Epithelial cell of proximal tubule (primary cell): Measurements from ENCODE around the gene PTPRC. TPM values are rescaled to one million over a fixed set of nuclear protein-coding genes. Genes with fewer than 3 reads are reported as not detected.
A peak's percentile ranks its signal among the peaks of the same experiment; 100 is the strongest.

ENCODE experiments used
- DNase-seq: peaks from one replicate; pipeline ENCODE4 v3.0.0-alpha.2; 2011; ENCODE audit warnings: low read depth
- H3K4me3 ChIP-seq: 2 replicates; pipeline ENCODE4 v1.5.1; 2011; ENCODE audit warnings: low read depth, mild to moderate bottlenecking, low read length
- CTCF ChIP-seq: conservative IDR thresholded peaks from 2 replicates; pipeline ENCODE4 v1.5.1; 2012; ENCODE audit warnings: low read depth, mild to moderate bottlenecking, low read length
- total RNA-seq: library from RNA; depleted of rRNA; stranded (reverse); fragments of >200 nt; gene quantifications from 2 replicates; pipeline ENCODE4 v1.2.3, GENCODE V29; 2015

Gene PTPRC
- total RNA-seq, 1 donor from 2014 or later = not detected

GRCh38 chr1:198678901-198679329 lies 40.1 kb downstream of the PTPRC start:
- H3K4me3 ChIP-seq = no peak overlapping the region
- DNase-seq = no peak

DNA sequence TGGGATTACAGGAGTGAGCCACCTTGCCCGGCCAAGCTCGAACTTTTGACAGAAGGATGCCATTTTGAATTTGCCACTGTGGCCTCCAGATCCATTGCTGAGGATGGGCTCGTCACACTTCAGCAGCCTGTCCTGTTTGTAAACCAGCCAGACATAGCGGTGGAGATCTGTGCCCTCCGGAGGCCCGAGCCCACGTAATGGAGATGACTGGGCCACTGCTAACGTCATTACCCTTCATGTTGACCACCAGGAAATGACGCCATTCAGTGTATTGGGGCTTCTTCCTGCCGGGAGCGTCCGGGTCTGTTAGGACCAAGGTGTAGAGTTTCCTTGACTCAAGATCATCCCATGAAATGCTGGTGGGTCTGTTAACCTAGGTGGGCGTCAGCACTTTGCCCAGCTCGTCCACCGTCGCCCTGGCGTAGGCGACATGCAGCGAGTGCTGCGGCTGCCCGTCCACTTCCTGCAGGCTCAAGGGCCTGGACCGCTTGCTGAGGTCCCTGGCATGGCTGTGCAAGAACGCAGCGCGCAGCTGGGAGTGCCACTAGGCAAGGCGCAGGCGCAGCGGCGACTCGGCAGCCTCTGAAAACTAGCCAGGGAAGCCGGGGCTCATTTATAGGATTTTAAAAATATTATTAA lies 40.8 kb downstream of the PTPRC start:
- DNase-seq = no peak
- no peak for TF ChIP-seq CTCF
- H3K4me3 ChIP-seq = no peak overlapping the region

More at GRCh38 chr1:198678901-198679329, 40.1 kb downstream of the PTPRC start:
- TF ChIP-seq CTCF = no peak

DNA sequence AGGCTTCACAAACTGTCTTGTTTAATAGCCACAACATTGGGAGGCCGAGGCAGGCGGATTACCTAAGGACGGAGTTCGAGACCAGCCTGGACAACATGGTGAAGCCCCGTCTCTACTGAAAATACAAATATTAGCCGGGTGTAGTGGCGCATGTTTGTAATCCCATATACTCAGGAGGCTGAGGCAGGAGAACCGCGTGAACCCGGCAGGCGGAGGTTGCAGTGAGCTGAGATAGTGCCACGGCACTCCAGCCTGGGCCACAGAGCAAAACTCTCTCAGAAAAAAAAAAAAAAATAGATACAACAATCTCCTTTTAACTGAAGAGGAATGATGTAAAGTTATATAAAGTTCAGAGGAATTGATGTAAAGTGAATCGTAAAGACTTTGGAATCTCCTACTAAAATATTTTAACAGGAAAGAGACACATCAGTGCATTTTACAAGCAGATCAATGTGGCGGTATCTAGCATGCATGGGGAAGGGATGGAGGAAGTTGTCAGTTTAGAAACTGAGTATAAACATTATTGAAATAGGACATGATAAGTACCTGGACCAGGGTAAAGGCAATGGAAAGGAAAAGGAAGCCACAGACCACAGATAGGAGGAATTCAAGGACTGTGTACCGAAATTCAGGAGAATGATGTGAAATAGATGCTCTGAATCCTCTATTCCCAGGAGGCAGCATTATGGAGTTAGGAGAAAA lies 41.5 kb downstream of the PTPRC start:
- TF ChIP-seq CTCF = no peak

GRCh38 chr1:198681252-198681651 lies 42.4 kb downstream of the PTPRC start:
- no peak for DNase-seq
- no peak for TF ChIP-seq CTCF
- H3K4me3 ChIP-seq = no peak overlapping the region

More for the DNA sequence above, 41.5 kb downstream of the PTPRC start:
- DNase-seq = no peak
- H3K4me3 ChIP-seq = no peak overlapping the region

- no peak for TF ChIP-seq CTCF
- peak; percentile 59 for DNase-seq
- peak overlapping the region; percentile 38 for H3K4me3 ChIP-seq
Measured at GRCh38 chr1:198681831-198682759, 43.3 kb downstream of the PTPRC start.

DNA sequence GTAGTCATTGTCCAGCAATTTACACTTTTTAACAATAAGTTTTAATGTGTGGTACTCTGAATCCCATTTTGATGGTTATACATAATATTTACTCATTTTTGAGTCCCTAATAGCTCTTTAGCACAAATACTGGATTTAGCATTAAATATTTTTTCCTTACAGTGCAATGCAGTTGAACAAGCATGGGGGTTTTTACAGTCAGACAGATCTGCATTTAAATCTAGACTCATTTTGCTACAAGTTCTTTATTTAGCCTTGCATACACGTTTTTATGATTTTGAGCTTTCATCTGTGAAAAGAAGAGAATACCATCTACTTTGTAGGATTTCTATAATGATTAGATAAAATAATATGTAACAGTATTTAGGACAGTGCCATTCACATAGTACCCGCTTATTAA lies 44.0 kb downstream of the PTPRC start:
- H3K4me3 ChIP-seq = no peak overlapping the region
- no peak for DNase-seq
- TF ChIP-seq CTCF = no peak
